OCI-LY3 (cell line): ENCODE data around the gene MYL12A.

Source experiments
- H2AFZ ChIP-seq: fragments of 200-600, 300-600 bp; shearing (Covaris generic); 2 replicates; pipeline ENCODE4 v1.6.0; 2014; ENCODE audit warnings: antibody characterized with exemption, low read depth, low read length
- H3K27ac ChIP-seq: fragments of 200-600, 300-600 bp; sonication (generic); 2 replicates; pipeline ENCODE4 v1.5.1; 2014; ENCODE audit warnings: mild to moderate bottlenecking, low read length, moderate library complexity, mixed read lengths
- H3K27me3 ChIP-seq: fragments of 200-600, 300-600 bp; sonication (generic); 2 replicates; pipeline ENCODE4 v1.6.1; 2014; ENCODE audit warnings: low read depth, low read length, mixed read lengths
- H3K36me3 ChIP-seq: fragments of 200-600, 300-600 bp; sonication (generic); replicated peaks from 2 replicates; pipeline ENCODE3; 2014; ENCODE audit warnings: low read depth, low read length, mixed read lengths
- H3K4me1 ChIP-seq: fragments of 300-600, 200-600 bp; sonication (generic); 2 replicates; pipeline ENCODE4 v1.6.1; 2014; ENCODE audit warnings: low read length, mixed read lengths
- H3K4me2 ChIP-seq: fragments of 200-600, 300-600 bp; sonication (generic); 2 replicates; pipeline ENCODE4 v1.6.1; 2014; ENCODE audit warnings: low read length, mixed read lengths
- H3K4me3 ChIP-seq: fragments of 300-600, 200-600 bp; sonication (generic); 2 replicates; pipeline ENCODE4 v1.5.1; 2014; ENCODE audit warnings: antibody characterized with exemption, mild to moderate bottlenecking, low read length, moderate library complexity
- H3K79me2 ChIP-seq: fragments of 300-600, 200-600 bp; shearing (Covaris generic); 2 replicates; pipeline ENCODE4 v1.6.1; 2014; ENCODE audit warnings: mild to moderate bottlenecking, low read length, mixed read lengths
- H3K9ac ChIP-seq: fragments of 300-600, 200-600 bp; shearing (Covaris generic); 2 replicates; pipeline ENCODE4 v1.6.0; 2014; ENCODE audit warnings: mild to moderate bottlenecking, low read length, moderate library complexity
- H3K9me3 ChIP-seq: fragments of 200-600, 300-600 bp; shearing (Covaris generic); 2 replicates; pipeline ENCODE4 v1.6.1; 2014; ENCODE audit warnings: low read length, mixed read lengths; ENCODE audit not compliant: insufficient read depth
- H4K20me1 ChIP-seq: fragments of 200-600, 300-600 bp; sonication (generic); 2 replicates; pipeline ENCODE4 v1.6.1; 2016; ENCODE audit warnings: low read length, mixed read lengths; ENCODE audit not compliant: insufficient read depth
- EZH2phosphoT487 ChIP-seq: fragments of 200-600 bp; shearing (Covaris generic); IDR thresholded peaks from 2 replicates; pipeline ENCODE4 v1.6.1; 2018; ENCODE audit warnings: antibody characterized with exemption, mixed run types, low read depth
- TF ChIP-seq, protein P1 (sequence below): fragments of 200-600, 300-600 bp; sonication (generic); IDR thresholded peaks from 2 replicates; pipeline ENCODE4 v1.5.1; 2014; ENCODE audit warnings: antibody characterized with exemption, low read length, low read depth

MYL12A gene

GRCh38 chr18:3213300-3214059 lies 34.1 kb upstream of the MYL12A start:
- Histone ChIP-seq H3K9me3 (no peaks in the 10 kb centered on the region), H3K9ac (no peak overlapping the region), H3K4me2 (no peak overlapping the region), H4K20me1 (no peaks in the 10 kb centered on the region), H3K4me1 (no peaks in the 10 kb centered on the region), H3K79me2 (no peaks in the 10 kb centered on the region), H3K27me3 (no peaks in the 10 kb centered on the region), H3K36me3 (no peaks in the 10 kb centered on the region), H2AFZ (no peak overlapping the region; the same call in 1 of the 2 replicates), H3K27ac (no peak overlapping the region), H3K4me3 (no peak overlapping the region)
- no peak for TF ChIP-seq EZH2phosphoT487
- TF ChIP-seq, protein P1, sequence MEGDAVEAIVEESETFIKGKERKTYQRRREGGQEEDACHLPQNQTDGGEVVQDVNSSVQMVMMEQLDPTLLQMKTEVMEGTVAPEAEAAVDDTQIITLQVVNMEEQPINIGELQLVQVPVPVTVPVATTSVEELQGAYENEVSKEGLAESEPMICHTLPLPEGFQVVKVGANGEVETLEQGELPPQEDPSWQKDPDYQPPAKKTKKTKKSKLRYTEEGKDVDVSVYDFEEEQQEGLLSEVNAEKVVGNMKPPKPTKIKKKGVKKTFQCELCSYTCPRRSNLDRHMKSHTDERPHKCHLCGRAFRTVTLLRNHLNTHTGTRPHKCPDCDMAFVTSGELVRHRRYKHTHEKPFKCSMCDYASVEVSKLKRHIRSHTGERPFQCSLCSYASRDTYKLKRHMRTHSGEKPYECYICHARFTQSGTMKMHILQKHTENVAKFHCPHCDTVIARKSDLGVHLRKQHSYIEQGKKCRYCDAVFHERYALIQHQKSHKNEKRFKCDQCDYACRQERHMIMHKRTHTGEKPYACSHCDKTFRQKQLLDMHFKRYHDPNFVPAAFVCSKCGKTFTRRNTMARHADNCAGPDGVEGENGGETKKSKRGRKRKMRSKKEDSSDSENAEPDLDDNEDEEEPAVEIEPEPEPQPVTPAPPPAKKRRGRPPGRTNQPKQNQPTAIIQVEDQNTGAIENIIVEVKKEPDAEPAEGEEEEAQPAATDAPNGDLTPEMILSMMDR: no peak

DNA sequence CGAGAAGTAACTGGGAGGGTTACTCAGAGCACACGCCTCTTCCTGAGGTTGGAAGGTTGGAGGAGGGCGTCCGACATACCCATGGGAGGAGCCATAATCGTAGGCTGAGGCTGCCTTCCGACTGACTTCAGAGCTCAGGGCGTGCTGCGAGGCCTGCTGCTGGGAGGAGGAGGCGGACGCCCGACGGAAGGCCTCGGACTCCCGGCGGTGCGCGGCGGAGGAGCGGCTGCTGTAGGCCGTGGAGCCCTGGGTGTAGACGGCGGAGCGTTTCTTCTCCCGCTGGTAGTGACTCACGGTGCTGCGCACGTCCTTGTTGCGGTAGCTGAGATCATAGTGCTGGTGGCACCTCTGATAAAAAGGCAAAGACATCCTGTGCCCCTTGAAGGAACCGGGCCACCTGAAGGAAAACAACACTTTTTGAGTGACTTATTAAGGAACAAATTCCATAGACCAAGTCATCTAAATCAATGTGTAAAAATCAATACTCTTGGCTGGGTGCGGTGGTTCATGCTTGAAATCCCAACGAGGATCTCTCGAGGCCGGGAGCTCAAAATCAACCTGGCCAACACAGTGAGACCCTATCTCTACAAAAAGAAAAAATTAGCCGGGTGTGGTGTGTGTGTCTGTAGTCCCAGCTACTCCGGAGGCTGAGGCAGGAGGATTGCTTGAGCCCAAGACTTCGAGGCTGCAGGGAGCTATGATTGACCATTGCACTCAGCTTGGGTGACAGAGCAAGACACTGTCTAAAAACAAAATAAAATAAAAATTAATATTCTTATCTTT lies 32.6 kb upstream of the MYL12A start:
- Histone ChIP-seq H3K36me3 (no peaks in the 10 kb centered on the region), H3K4me2 (no peak overlapping the region), H3K79me2 (no peaks in the 10 kb centered on the region), H3K4me3 (no peak overlapping the region), H3K27me3 (no peaks in the 10 kb centered on the region), H3K9ac (no peak overlapping the region), H3K9me3 (no peaks in the 10 kb centered on the region), H2AFZ (no peak overlapping the region), H4K20me1 (no peaks in the 10 kb centered on the region), H3K4me1 (no peaks in the 10 kb centered on the region), H3K27ac (no peak overlapping the region)
- no peak for TF ChIP-seq EZH2phosphoT487
- TF ChIP-seq, protein P1: no peak

DNA sequence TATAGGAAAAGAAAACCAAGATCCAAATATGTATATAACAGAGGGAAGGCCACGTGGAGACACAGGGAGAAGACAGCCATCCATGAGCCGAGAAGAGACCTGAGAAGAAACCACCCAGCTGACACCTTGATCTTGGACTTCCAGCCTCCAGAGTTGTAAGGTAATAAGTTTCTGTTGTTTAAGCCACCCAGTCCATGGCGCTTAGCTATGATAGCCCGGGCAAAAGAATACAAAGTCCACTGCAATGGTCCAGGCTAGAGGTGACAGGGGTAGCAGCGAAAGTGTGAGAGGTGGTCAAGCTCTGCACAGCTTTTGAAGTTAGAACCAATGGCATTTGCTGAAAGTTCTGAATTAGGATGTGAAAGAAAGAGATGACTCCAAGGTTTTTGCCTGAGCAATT lies 30.6 kb upstream of the MYL12A start:
- Histone ChIP-seq H3K4me3 (no peak overlapping the region), H3K4me1 (no peaks in the 10 kb centered on the region), H3K36me3 (no peaks in the 10 kb centered on the region), H2AFZ (no peak overlapping the region), H3K4me2 (no peak overlapping the region), H4K20me1 (no peaks in the 10 kb centered on the region), H3K27ac (no peak overlapping the region), H3K9ac (no peak overlapping the region), H3K79me2 (no peaks in the 10 kb centered on the region), H3K9me3 (no peaks in the 10 kb centered on the region), H3K27me3 (0 out of 2 replicates have a peak, but pooled peaks cover 3% of the 10 kb centered on the region)
- no peak for TF ChIP-seq EZH2phosphoT487
- TF ChIP-seq, protein P1: no peak

DNA sequence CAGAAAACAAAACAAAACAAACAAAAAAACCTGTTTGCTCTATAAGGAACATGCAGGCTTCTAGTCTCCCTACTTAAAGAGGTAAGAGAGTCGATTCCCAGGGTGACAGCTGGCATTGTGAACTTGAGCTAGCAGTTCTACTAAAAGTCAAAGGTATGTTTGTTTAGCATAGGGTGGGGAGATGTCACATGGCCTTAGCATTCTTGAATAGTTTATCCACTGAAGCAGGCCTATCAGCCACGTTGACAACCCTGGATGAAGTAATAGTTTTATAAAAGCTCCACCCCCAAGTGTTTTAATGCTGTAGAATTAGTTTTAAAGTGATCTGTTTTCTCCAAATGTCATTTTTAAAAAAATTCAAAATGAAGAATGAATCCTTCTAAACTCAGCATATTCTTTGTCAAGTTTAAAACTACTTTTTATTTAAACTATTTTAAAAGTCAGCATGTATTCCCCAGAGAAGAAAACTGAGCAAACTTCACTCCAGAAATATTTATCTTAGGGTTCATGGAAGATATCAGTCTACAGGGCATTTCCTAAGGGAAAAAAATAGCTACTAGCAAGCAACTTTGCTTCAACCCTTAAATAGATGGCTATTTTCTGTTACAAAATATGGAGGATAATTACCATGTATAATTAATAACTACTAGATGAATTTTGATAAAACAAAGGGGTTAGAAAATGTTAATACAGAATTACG lies 29.5 kb upstream of the MYL12A start:
- Histone ChIP-seq H3K4me3 (no peak overlapping the region), H3K27me3 (0 out of 2 replicates have a peak, but pooled peaks cover 3% of the 10 kb centered on the region), H3K27ac (no peak overlapping the region), H3K4me2 (no peak overlapping the region), H3K36me3 (no peaks in the 10 kb centered on the region), H2AFZ (no peak overlapping the region), H3K9ac (no peak overlapping the region), H4K20me1 (no peaks in the 10 kb centered on the region), H3K4me1 (no peaks in the 10 kb centered on the region), H3K9me3 (no peaks in the 10 kb centered on the region), H3K79me2 (no peaks in the 10 kb centered on the region)
- no peak for TF ChIP-seq EZH2phosphoT487
- TF ChIP-seq, protein P1: no peak
